GM21360 (cell line): Measurements from ENCODE around the gene PPFIA1.
"Not testable (repeated sequence)": the region's sequence is repeated elsewhere in the genome, so short reads cannot be mapped to it uniquely, and the experiment has no call there.

Experiments used
- ATAC-seq: cut with Tn5 transposase; IDR thresholded peaks from one replicate; pipeline ENCODE4 v1.9.1; 2021; ENCODE audit warnings: mild to moderate bottlenecking, moderate library complexity; ENCODE audit not compliant: unreplicated experiment

PPFIA1 gene

GRCh38 chr11:70323806-70324205 is 53.3 kb downstream of the PPFIA1 start:
- ATAC-seq = no peak

GRCh38 chr11:70324376-70325115 is 54.1 kb downstream of the PPFIA1 start:
- no peak for ATAC-seq

GRCh38 chr11:70325824-70326223 is 55.3 kb downstream of the PPFIA1 start:
- no peak for ATAC-seq

- no peak for ATAC-seq
Measured at GRCh38 chr11:70326365-70326811, 55.9 kb downstream of the PPFIA1 start.

GRCh38 chr11:70326833-70327232 is 56.3 kb downstream of the PPFIA1 start:
- no peak for ATAC-seq

- no peak for ATAC-seq
Measured at GRCh38 chr11:70327717-70328116, 57.2 kb downstream of the PPFIA1 start.

- no peak for ATAC-seq
Measured at GRCh38 chr11:70328556-70328955, 58.1 kb downstream of the PPFIA1 start.

- not testable (repeated sequence) for ATAC-seq
Measured at GRCh38 chr11:70331320-70331843, 60.9 kb downstream of the PPFIA1 start.

GRCh38 chr11:70331901-70332300 is 61.4 kb downstream of the PPFIA1 start:
- no peak for ATAC-seq

GRCh38 chr11:70332567-70332966 is 62.1 kb downstream of the PPFIA1 start:
- ATAC-seq = no peak

- no peak for ATAC-seq
Measured at GRCh38 chr11:70333261-70333660, 62.8 kb downstream of the PPFIA1 start.

GRCh38 chr11:70334351-70334995 is 64.0 kb downstream of the PPFIA1 start:
- ATAC-seq = no peak

GRCh38 chr11:70335511-70335910 is 65.0 kb downstream of the PPFIA1 start:
- ATAC-seq = no peak

GRCh38 chr11:70338594-70338993 is 68.1 kb downstream of the PPFIA1 start:
- ATAC-seq = no peak

- no peak for ATAC-seq
Measured at GRCh38 chr11:70339066-70339465, 68.6 kb downstream of the PPFIA1 start.

GRCh38 chr11:70341881-70342429 is 71.5 kb downstream of the PPFIA1 start:
- ATAC-seq = no peak

GRCh38 chr11:70343636-70344035 is 73.1 kb downstream of the PPFIA1 start:
- ATAC-seq = no peak

- no peak for ATAC-seq
Measured at GRCh38 chr11:70348191-70348590, 77.7 kb downstream of the PPFIA1 start.

GRCh38 chr11:70348608-70349007 is 78.1 kb downstream of the PPFIA1 start:
- ATAC-seq = no peak

- ATAC-seq = no peak
Measured at GRCh38 chr11:70351646-70352045, 81.2 kb downstream of the PPFIA1 start.

- ATAC-seq = no peak
Measured at GRCh38 chr11:70352100-70352499, 81.6 kb downstream of the PPFIA1 start.

GRCh38 chr11:70352601-70353000 is 82.1 kb downstream of the PPFIA1 start:
- no peak for ATAC-seq
